ENCODE measurements around the gene DHDH. TPM values are rescaled to one million over a fixed set of nuclear protein-coding genes. Genes with fewer than 3 reads are reported as not detected.

The DHDH gene
- total and polyA plus RNA-seq, 2 of the 13 experiments (the other 11 are each of a cell fraction or from before 2014, with no cell fraction given): 0.13 to 0.91 TPM

DNA sequence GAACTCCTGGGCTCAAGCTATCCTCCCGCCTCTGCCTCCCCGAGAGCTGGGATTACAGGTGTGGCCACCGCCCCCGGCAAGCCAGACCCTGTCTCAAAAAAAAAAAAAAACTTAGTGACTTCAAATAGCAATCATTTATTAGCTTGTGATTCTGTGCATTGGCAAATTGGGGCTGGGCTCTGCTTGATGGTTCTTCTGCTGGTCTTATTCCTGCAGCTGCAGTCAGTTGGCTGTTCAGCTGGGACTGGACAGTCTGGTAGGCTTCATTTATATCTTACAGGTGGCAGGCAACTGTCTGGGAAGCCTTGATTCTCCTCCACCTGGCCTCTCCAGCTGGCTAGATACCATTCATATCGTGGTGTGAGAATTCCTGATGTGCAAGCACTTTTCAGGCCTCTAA is 7.4 kb downstream of the DHDH start:
- no peak for FAIRE-seq
- in situ Hi-C loops (cut with HindIII; ENCODE audit: extremely low pct_ligation_motif_present, low pct_unique_long_range_greater_than_20kb): no loop called here

DNA sequence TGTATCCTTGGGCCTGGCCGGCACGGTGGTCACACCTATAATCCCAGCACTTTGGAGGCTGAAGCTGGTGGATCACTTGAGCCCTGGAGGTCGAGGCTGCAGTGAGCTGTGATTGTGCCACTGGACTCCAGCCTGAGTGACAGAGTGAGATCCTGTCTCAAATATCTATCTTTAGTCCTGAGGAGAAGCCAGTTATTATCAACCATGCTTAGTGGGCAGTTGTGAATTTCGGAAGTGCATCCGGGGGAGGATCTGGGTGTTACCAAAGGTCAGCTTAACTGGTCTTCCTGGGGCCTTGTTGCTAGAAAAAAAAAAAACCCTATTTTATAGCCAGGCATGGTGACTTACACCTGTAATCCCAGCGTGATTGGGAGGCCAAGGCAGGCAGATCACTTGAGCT is 9.6 kb downstream of the DHDH start:
- ChIA-PET CTCF (ENCODE audit: low intra/inter-chr PET ratio, low total read pairs) (no interaction called here), POLR2A (interaction anchor here (1.7 kb wide), 1 partner anchor 9 kb away, joined by 5 read pairs; no protein-coding TSS in a partner anchor)
- intact Hi-C loops (cut with micrococcal nuclease; ENCODE audit: unreplicated experiment): no loop called here
- Histone ChIP-seq H4K20me1 (ENCODE audit: insufficient read depth, low read length) (no peaks in the 10 kb centered on the region), H3K9ac (ENCODE audit: insufficient read depth, low read depth, low read length) (no peak overlapping the region), H3K27me3 (ENCODE audit: control insufficient read depth in 1 of 2, insufficient read depth in 2 of 2, low read length in 2 of 2) (no peaks in the 10 kb centered on the region), H3K27ac (ENCODE audit: extremely low read length, insufficient read depth, low read length) (no peak overlapping the region), H3K4me2 (ENCODE audit: low read depth, low read length) (no peak overlapping the region), H3K4me1 (ENCODE audit: insufficient read depth, low read length) (peaks cover 27% of the 10 kb centered on the region), H3K36me3 (replicated peaks in 1 of 2; ENCODE audit: control insufficient read depth in 1 of 2, insufficient read depth in 2 of 2, low read length in 2 of 2) (no peaks in the 10 kb centered on the region), H3K79me2 (ENCODE audit: insufficient read depth, low read length) (no peaks in the 10 kb centered on the region), H2AFZ (ENCODE audit: low read length) (no peak overlapping the region), H3K4me3 (replicated peaks in 1 of 3; ENCODE audit: insufficient read depth in 1 of 3, low read depth in 2 of 3, low read length in 3 of 3) (no peak overlapping the region), H3K9me3 (ENCODE audit: low read length) (peaks cover 5% of the 10 kb centered on the region; the same call in 1 of the 2 replicates)
- DNase-seq (ENCODE audit: low spot score) (no peak), ATAC-seq (no peak), FAIRE-seq (no peak)
- 47% methylated on average over 4 of the region's 6 CpGs for WGBS (ENCODE audit: low lambda C conversion rate)
- in situ Hi-C loops (cut with HindIII; ENCODE audit: extremely low pct_ligation_motif_present, low pct_unique_long_range_greater_than_20kb): no loop called here
- BruUV-seq (replicated peaks): no TSS peak
- TF ChIP-seq ZNF207 (IDR thresholded peaks at IDR 0.05; ENCODE audit: borderline replicate concordance) (no peak), RELA (CRISPR knock-in tag; IDR thresholded peaks at IDR 0.05) (no peak), KDM5A (IDR thresholded peaks at IDR 0.05; ENCODE audit: borderline replicate concordance, low read length) (no peak), SP2 (CRISPR knock-in tag; IDR thresholded peaks at IDR 0.05) (no peak), ZNF777 (CRISPR knock-in tag; IDR thresholded peaks at IDR 0.05) (no peak), MEIS1 (CRISPR knock-in tag; IDR thresholded peaks at IDR 0.05; ENCODE audit: borderline replicate concordance) (no peak), HDAC1 (CRISPR knock-in tag; IDR thresholded peaks at IDR 0.05) (no peak), HNF4A (CRISPR knock-in tag; IDR thresholded peaks at IDR 0.05) (no peak), PAF1 (CRISPR knock-in tag; IDR thresholded peaks at IDR 0.05) (no peak)
- TF ChIP-seq, protein P1, sequence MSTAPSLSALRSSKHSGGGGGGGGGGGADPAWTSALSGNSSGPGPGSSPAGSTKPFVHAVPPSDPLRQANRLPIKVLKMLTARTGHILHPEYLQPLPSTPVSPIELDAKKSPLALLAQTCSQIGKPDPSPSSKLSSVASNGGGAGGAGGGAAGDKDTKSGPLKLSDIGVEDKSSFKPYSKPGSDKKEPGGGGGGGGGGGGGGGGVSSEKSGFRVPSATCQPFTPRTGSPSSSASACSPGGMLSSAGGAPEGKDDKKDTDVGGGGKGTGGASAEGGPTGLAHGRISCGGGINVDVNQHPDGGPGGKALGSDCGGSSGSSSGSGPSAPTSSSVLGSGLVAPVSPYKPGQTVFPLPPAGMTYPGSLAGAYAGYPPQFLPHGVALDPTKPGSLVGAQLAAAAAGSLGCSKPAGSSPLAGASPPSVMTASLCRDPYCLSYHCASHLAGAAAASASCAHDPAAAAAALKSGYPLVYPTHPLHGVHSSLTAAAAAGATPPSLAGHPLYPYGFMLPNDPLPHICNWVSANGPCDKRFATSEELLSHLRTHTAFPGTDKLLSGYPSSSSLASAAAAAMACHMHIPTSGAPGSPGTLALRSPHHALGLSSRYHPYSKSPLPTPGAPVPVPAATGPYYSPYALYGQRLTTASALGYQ (CRISPR knock-in tag; IDR thresholded peaks at IDR 0.05): no peak
- TF ChIP-seq, protein P2, sequence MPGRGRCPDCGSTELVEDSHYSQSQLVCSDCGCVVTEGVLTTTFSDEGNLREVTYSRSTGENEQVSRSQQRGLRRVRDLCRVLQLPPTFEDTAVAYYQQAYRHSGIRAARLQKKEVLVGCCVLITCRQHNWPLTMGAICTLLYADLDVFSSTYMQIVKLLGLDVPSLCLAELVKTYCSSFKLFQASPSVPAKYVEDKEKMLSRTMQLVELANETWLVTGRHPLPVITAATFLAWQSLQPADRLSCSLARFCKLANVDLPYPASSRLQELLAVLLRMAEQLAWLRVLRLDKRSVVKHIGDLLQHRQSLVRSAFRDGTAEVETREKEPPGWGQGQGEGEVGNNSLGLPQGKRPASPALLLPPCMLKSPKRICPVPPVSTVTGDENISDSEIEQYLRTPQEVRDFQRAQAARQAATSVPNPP (CRISPR knock-in tag; IDR thresholded peaks at IDR 0.05): no peak

More for the DNA sequence above, 7.4 kb downstream of the DHDH start:
- ATAC-seq (no peak), DNase-seq (ENCODE audit: low spot score) (no peak)
- Histone ChIP-seq H3K79me2 (ENCODE audit: insufficient read depth, low read length) (no peaks in the 10 kb centered on the region), H3K9me3 (ENCODE audit: low read length) (peaks cover 5% of the 10 kb centered on the region; the same call in 1 of the 2 replicates), H4K20me1 (ENCODE audit: insufficient read depth, low read length) (no peaks in the 10 kb centered on the region), H3K27me3 (ENCODE audit: control insufficient read depth in 1 of 2, insufficient read depth in 2 of 2, low read length in 2 of 2) (no peaks in the 10 kb centered on the region), H3K27ac (ENCODE audit: extremely low read length, insufficient read depth, low read length) (no peak overlapping the region), H3K4me1 (ENCODE audit: insufficient read depth, low read length) (peaks cover 12% of the 10 kb centered on the region), H3K36me3 (replicated peaks in 1 of 2; ENCODE audit: control insufficient read depth in 1 of 2, insufficient read depth in 2 of 2, low read length in 2 of 2) (no peaks in the 10 kb centered on the region), H3K4me3 (replicated peaks in 1 of 3; ENCODE audit: insufficient read depth in 1 of 3, low read depth in 2 of 3, low read length in 3 of 3) (no peak overlapping the region), H3K4me2 (ENCODE audit: low read depth, low read length) (no peak overlapping the region), H3K9ac (ENCODE audit: insufficient read depth, low read depth, low read length) (no peak overlapping the region), H2AFZ (ENCODE audit: low read length) (no peak overlapping the region)
- intact Hi-C loops (cut with micrococcal nuclease; ENCODE audit: unreplicated experiment): no loop called here
- ChIA-PET POLR2A (no interaction called here), CTCF (ENCODE audit: low intra/inter-chr PET ratio, low total read pairs) (no interaction called here)
- BruUV-seq (replicated peaks): no TSS peak
- TF ChIP-seq ZFP37 (CRISPR knock-in tag; IDR thresholded peaks at IDR 0.05; ENCODE audit: borderline replicate concordance) (no peak), ATAD3A (CRISPR knock-in tag; IDR thresholded peaks at IDR 0.05) (no peak), HNRNPLL (IDR thresholded peaks at IDR 0.05; ENCODE audit: low read depth, low read length, poor library complexity, severe bottlenecking) (no peak), ZNF331 (CRISPR knock-in tag; IDR thresholded peaks at IDR 0.05) (peak; percentile 100)
- TF ChIP-seq, protein P3, sequence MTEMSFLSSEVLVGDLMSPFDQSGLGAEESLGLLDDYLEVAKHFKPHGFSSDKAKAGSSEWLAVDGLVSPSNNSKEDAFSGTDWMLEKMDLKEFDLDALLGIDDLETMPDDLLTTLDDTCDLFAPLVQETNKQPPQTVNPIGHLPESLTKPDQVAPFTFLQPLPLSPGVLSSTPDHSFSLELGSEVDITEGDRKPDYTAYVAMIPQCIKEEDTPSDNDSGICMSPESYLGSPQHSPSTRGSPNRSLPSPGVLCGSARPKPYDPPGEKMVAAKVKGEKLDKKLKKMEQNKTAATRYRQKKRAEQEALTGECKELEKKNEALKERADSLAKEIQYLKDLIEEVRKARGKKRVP (CRISPR knock-in tag; IDR thresholded peaks at IDR 0.05): no peak
- TF ChIP-seq, protein P4, sequence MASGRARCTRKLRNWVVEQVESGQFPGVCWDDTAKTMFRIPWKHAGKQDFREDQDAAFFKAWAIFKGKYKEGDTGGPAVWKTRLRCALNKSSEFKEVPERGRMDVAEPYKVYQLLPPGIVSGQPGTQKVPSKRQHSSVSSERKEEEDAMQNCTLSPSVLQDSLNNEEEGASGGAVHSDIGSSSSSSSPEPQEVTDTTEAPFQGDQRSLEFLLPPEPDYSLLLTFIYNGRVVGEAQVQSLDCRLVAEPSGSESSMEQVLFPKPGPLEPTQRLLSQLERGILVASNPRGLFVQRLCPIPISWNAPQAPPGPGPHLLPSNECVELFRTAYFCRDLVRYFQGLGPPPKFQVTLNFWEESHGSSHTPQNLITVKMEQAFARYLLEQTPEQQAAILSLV (CRISPR knock-in tag; IDR thresholded peaks at IDR 0.05; ENCODE audit: borderline replicate concordance): no peak
- WGBS (ENCODE audit: low lambda C conversion rate): 89% methylated on average over 5 of the region's 5 CpGs
